ENCODE data around the gene A4GNT. TPM values are rescaled to one million over a fixed set of nuclear protein-coding genes. Genes with fewer than 3 reads are reported as not detected.
"Not testable (repeated sequence)": the region's sequence is repeated elsewhere in the genome, so short reads cannot be mapped to it uniquely, and the experiment has no call there.

Gene A4GNT
- total RNA-seq, 4 donors from 2014 or later, result not detected

DNA sequence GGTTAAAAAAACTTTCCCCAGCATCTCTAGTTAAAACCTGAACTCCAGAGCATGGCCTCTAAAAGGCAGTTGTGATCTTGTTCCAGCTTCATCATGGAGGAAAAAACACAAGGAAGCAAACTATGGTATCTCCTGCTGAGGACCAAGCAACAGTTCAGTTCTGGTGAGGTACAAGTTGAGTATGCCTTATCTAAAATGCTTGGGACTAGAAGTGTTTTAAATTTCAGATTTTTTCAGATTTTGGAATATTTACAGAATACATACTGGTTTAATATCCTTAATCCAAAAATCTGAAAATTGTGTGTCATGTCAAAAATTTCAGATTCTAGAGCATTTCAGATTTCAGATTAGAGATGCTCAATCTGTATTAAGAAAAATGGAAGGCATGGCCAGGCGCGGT lies 32.9 kb upstream of the A4GNT start:
- intact Hi-C loops (cut with DNase I; ENCODE audit: low total_unique reads), result no loop called here
- no peak overlapping the region for H3K4me3 ChIP-seq
- no peaks in the 10 kb centered on the region for H3K4me1 ChIP-seq
- H3K27me3 ChIP-seq, result no peaks in the 10 kb centered on the region
- no peak overlapping the region for H3K27ac ChIP-seq
- no peaks in the 10 kb centered on the region for H3K36me3 ChIP-seq
- no peak for DNase-seq
- H3K9me3 ChIP-seq, result no peaks in the 10 kb centered on the region
- TF ChIP-seq, protein P1, sequence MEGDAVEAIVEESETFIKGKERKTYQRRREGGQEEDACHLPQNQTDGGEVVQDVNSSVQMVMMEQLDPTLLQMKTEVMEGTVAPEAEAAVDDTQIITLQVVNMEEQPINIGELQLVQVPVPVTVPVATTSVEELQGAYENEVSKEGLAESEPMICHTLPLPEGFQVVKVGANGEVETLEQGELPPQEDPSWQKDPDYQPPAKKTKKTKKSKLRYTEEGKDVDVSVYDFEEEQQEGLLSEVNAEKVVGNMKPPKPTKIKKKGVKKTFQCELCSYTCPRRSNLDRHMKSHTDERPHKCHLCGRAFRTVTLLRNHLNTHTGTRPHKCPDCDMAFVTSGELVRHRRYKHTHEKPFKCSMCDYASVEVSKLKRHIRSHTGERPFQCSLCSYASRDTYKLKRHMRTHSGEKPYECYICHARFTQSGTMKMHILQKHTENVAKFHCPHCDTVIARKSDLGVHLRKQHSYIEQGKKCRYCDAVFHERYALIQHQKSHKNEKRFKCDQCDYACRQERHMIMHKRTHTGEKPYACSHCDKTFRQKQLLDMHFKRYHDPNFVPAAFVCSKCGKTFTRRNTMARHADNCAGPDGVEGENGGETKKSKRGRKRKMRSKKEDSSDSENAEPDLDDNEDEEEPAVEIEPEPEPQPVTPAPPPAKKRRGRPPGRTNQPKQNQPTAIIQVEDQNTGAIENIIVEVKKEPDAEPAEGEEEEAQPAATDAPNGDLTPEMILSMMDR (IDR thresholded peaks at IDR 0.05), result no peak
- TF ChIP-seq POLR2A (IDR thresholded peaks at IDR 0.05), result no peak

DNA sequence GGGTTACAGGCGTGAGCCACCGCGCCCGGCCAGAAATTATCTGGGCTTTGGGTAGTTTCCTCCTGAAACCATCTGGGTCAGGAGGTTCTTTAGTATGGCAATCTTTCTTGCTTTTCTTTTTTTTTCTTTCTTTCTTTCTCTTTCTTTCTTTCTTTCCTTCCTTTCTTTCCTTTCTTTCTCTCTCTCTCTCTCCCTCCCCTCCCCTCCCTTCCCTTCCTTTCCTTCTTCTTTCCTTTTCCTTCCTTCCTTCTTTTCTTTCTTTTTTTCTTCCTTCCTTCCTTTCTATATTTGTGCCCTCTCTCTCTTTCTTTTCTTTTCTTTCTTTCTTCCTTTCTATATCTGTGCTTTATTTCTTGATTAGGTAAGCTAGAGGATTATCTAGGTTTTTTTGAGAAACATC lies 25.6 kb upstream of the A4GNT start:
- no peaks in the 10 kb centered on the region for H3K9me3 ChIP-seq
- H3K4me1 ChIP-seq, result no peaks in the 10 kb centered on the region
- no peaks in the 10 kb centered on the region for H3K36me3 ChIP-seq
- intact Hi-C loops (cut with DNase I; ENCODE audit: low total_unique reads), result no loop called here
- no peaks in the 10 kb centered on the region for H3K27me3 ChIP-seq
- no peak overlapping the region for H3K27ac ChIP-seq
- H3K4me3 ChIP-seq, result no peak overlapping the region
- TF ChIP-seq POLR2A (IDR thresholded peaks at IDR 0.05), result no peak
- no peak for DNase-seq

- H3K27ac ChIP-seq, result no peak overlapping the region
- no peak for DNase-seq
- no peaks in the 10 kb centered on the region for H3K4me1 ChIP-seq
- H3K36me3 ChIP-seq, result no peaks in the 10 kb centered on the region
- no peak overlapping the region for H3K4me3 ChIP-seq
- intact Hi-C loops (cut with DNase I; ENCODE audit: low total_unique reads), result no loop called here
- H3K27me3 ChIP-seq, result no peaks in the 10 kb centered on the region
- no peaks in the 10 kb centered on the region for H3K9me3 ChIP-seq
- TF ChIP-seq POLR2A (IDR thresholded peaks at IDR 0.05), result no peak
- TF ChIP-seq, protein P1 (IDR thresholded peaks at IDR 0.05), result no peak
Observed at GRCh38 chr3:138154534-138154933, 22.3 kb upstream of the A4GNT start.

DNA sequence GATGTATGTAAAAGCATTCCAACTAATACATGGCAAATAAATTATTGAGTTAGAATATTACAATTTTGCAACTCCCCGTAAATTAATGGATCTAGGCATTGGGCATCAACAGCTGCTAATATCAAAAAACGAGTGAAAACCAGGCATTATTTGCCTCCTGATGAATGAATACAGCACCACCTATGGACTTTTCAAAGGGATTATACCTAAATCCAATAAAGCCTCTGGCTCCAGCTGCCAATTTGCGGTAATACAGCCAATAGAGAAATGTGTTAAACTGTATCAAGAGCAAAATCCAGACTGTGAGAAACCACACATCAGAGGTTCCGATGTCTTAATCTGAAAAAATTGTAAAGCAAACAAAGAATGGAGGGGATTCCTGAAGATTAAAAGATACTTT lies 16.3 kb upstream of the A4GNT start:
- H3K4me1 ChIP-seq, result no peaks in the 10 kb centered on the region
- no peaks in the 10 kb centered on the region for H3K36me3 ChIP-seq
- intact Hi-C loops (cut with DNase I; ENCODE audit: low total_unique reads), result no loop called here
- no peaks in the 10 kb centered on the region for H3K9me3 ChIP-seq
- TF ChIP-seq, protein P1 (IDR thresholded peaks at IDR 0.05), result no peak
- no peak for TF ChIP-seq POLR2A (IDR thresholded peaks at IDR 0.05)
- no peak for DNase-seq
- H3K27me3 ChIP-seq, result no peaks in the 10 kb centered on the region
- H3K27ac ChIP-seq, result no peak overlapping the region
- no peak overlapping the region for H3K4me3 ChIP-seq

GRCh38 chr3:138142181-138142580 lies 10.0 kb upstream of the A4GNT start:
- H3K36me3 ChIP-seq; H3K4me1 ChIP-seq; H3K4me3 ChIP-seq; H3K27ac ChIP-seq; H3K9me3 ChIP-seq; H3K27me3 ChIP-seq; DNase-seq; intact Hi-C loops (cut with DNase I; ENCODE audit: low total_unique reads): not testable (repeated sequence)

DNA sequence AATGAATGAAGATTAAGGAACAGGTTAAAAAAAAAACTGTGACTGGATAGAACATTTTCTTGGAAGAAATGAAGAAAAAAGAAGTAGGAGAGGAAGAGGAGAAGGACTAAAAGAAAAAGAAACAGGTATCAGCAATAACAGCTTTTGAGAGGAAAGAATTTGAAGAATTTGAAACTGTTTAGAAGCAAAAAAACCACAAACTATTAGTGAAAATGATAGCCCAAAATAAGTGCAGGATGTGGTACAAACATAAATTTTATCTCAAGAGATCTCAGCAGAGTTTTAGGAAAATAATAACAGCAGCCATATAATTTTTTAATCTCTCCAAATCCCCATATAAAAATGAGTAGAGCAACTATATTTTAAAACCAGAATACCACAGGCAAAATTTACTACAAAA lies 8.8 kb upstream of the A4GNT start:
- H3K27ac ChIP-seq, result no peak overlapping the region
- no peaks in the 10 kb centered on the region for H3K9me3 ChIP-seq
- H3K4me1 ChIP-seq, result no peaks in the 10 kb centered on the region
- intact Hi-C loops (cut with DNase I; ENCODE audit: low total_unique reads), result no loop called here
- H3K27me3 ChIP-seq, result no peaks in the 10 kb centered on the region
- no peak overlapping the region for H3K4me3 ChIP-seq
- TF ChIP-seq, protein P1 (IDR thresholded peaks at IDR 0.05), result no peak
- no peak for TF ChIP-seq POLR2A (IDR thresholded peaks at IDR 0.05)
- DNase-seq, result no peak
- H3K36me3 ChIP-seq, result no peaks in the 10 kb centered on the region

All from uterus (tissue), 4 donors.